MG63 (cell line): Measurements from ENCODE around the gene SLC7A11. TPM values are rescaled to one million over a fixed set of nuclear protein-coding genes. Genes with fewer than 3 reads are reported as not detected.

Experiments used
- DNase-seq: peaks from one replicate; pipeline ENCODE4 v3.0.0-alpha.2; 2020
- H3K27me3 ChIP-seq: fragments of 250-450 bp; sonication (Bioruptor Pico); 2 replicates; pipeline ENCODE4 v1.5.1; 2020; ENCODE audit warnings: mild to moderate bottlenecking, moderate library complexity
- H3K36me3 ChIP-seq: fragments of 250-450 bp; sonication (Bioruptor Pico); 2 replicates; pipeline ENCODE4 v1.5.1; 2020; ENCODE audit warnings: mild to moderate bottlenecking, moderate library complexity
- H3K4me3 ChIP-seq: fragments of 250-450 bp; sonication (Bioruptor Pico); 2 replicates; pipeline ENCODE4 v1.5.1; 2020; ENCODE audit warnings: mild to moderate bottlenecking, moderate library complexity
- H3K9me3 ChIP-seq: fragments of 250-450 bp; sonication (Bioruptor Pico); 2 replicates; pipeline ENCODE4 v1.5.1; 2020; ENCODE audit warnings: mild to moderate bottlenecking, moderate library complexity
- total RNA-seq: library from RNA; depleted of rRNA; stranded (reverse); fragments of >200 nt; shearing (Covaris generic); gene quantifications from 2 replicates; pipeline ENCODE4 v1.2.3, GENCODE V29; 2014; ENCODE audit warnings: low replicate concordance

Gene SLC7A11
- total RNA-seq, 1 experiment from 2014 or later, result 7.3 TPM

- no peaks in the 10 kb centered on the region for H3K27me3 ChIP-seq
- DNase-seq, result no peak
- H3K36me3 ChIP-seq, result peaks cover 2% of the 10 kb centered on the region
Observed at GRCh38 chr4:138193963-138194362, 48.2 kb downstream of the SLC7A11 start.

GRCh38 chr4:138192113-138192512, 50.0 kb downstream of the SLC7A11 start:
- peaks cover 2% of the 10 kb centered on the region for H3K36me3 ChIP-seq
- H3K4me3 ChIP-seq, result no peak overlapping the region
- no peaks in the 10 kb centered on the region for H3K27me3 ChIP-seq
- H3K9me3 ChIP-seq, result no peaks in the 10 kb centered on the region
- no peak for DNase-seq

More at GRCh38 chr4:138193963-138194362, 48.2 kb downstream of the SLC7A11 start:
- H3K9me3 ChIP-seq, result no peaks in the 10 kb centered on the region
- no peak overlapping the region for H3K4me3 ChIP-seq

GRCh38 chr4:138190452-138190858, 51.7 kb downstream of the SLC7A11 start:
- no peak for DNase-seq

GRCh38 chr4:138189206-138189605, 52.9 kb downstream of the SLC7A11 start:
- DNase-seq, result no peak
- Histone ChIP-seq H3K4me3 (no peak overlapping the region), H3K27me3 (no peaks in the 10 kb centered on the region), H3K9me3 (no peaks in the 10 kb centered on the region), H3K36me3 (peaks cover 2% of the 10 kb centered on the region)

More at GRCh38 chr4:138190452-138190858, 51.7 kb downstream of the SLC7A11 start:
- Histone ChIP-seq H3K4me3 (no peak overlapping the region), H3K36me3 (peaks cover 2% of the 10 kb centered on the region), H3K27me3 (no peaks in the 10 kb centered on the region), H3K9me3 (no peaks in the 10 kb centered on the region)

GRCh38 chr4:138188406-138189084, 53.6 kb downstream of the SLC7A11 start:
- no peaks in the 10 kb centered on the region for H3K9me3 ChIP-seq
- H3K27me3 ChIP-seq, result no peaks in the 10 kb centered on the region
- DNase-seq, result no peak
- H3K4me3 ChIP-seq, result no peak overlapping the region
- H3K36me3 ChIP-seq, result peaks cover 2% of the 10 kb centered on the region

GRCh38 chr4:138185859-138186645, 56.1 kb downstream of the SLC7A11 start:
- Histone ChIP-seq H3K9me3 (no peaks in the 10 kb centered on the region), H3K27me3 (no peaks in the 10 kb centered on the region), H3K4me3 (no peak overlapping the region), H3K36me3 (peaks cover 22% of the 10 kb centered on the region)
- DNase-seq, result no peak

GRCh38 chr4:138184886-138185285, 57.3 kb downstream of the SLC7A11 start:
- Histone ChIP-seq H3K36me3 (peaks cover 29% of the 10 kb centered on the region), H3K9me3 (no peaks in the 10 kb centered on the region), H3K4me3 (no peak overlapping the region), H3K27me3 (no peaks in the 10 kb centered on the region)
- no peak for DNase-seq

GRCh38 chr4:138182838-138183426, 59.2 kb downstream of the SLC7A11 start:
- H3K27me3 ChIP-seq, result no peaks in the 10 kb centered on the region
- H3K4me3 ChIP-seq, result no peak overlapping the region
- no peak for DNase-seq
- peaks cover 46% of the 10 kb centered on the region for H3K36me3 ChIP-seq
- no peaks in the 10 kb centered on the region for H3K9me3 ChIP-seq

GRCh38 chr4:138181287-138181686, 60.9 kb downstream of the SLC7A11 start:
- H3K9me3 ChIP-seq, result no peaks in the 10 kb centered on the region
- no peak for DNase-seq
- peaks cover 53% of the 10 kb centered on the region for H3K36me3 ChIP-seq
- H3K4me3 ChIP-seq, result no peak overlapping the region
- H3K27me3 ChIP-seq, result no peaks in the 10 kb centered on the region

- H3K4me3 ChIP-seq, result no peak overlapping the region
- DNase-seq, result no peak
- no peaks in the 10 kb centered on the region for H3K27me3 ChIP-seq
- no peaks in the 10 kb centered on the region for H3K9me3 ChIP-seq
- peaks cover 61% of the 10 kb centered on the region for H3K36me3 ChIP-seq
Observed at GRCh38 chr4:138178566-138178965, 63.6 kb downstream of the SLC7A11 start.

GRCh38 chr4:138177278-138177968, 64.7 kb downstream of the SLC7A11 start:
- Histone ChIP-seq H3K36me3 (peaks cover 53% of the 10 kb centered on the region), H3K4me3 (no peak overlapping the region), H3K27me3 (no peaks in the 10 kb centered on the region), H3K9me3 (no peaks in the 10 kb centered on the region)
- DNase-seq, result no peak

GRCh38 chr4:138174981-138175794, 67.0 kb downstream of the SLC7A11 start:
- Histone ChIP-seq H3K36me3 (peaks cover 45% of the 10 kb centered on the region), H3K4me3 (no peak overlapping the region), H3K27me3 (no peaks in the 10 kb centered on the region), H3K9me3 (no peaks in the 10 kb centered on the region)
- no peak for DNase-seq

GRCh38 chr4:138164208-138164607, 77.9 kb downstream of the SLC7A11 start:
- no peak for DNase-seq
- H3K36me3 ChIP-seq, result peaks cover 6% of the 10 kb centered on the region
- H3K9me3 ChIP-seq, result no peaks in the 10 kb centered on the region
- no peak overlapping the region for H3K4me3 ChIP-seq
- no peaks in the 10 kb centered on the region for H3K27me3 ChIP-seq

GRCh38 chr4:138163171-138163570, 79.0 kb downstream of the SLC7A11 start:
- H3K27me3 ChIP-seq, result no peaks in the 10 kb centered on the region
- peaks cover 4% of the 10 kb centered on the region for H3K36me3 ChIP-seq
- DNase-seq, result no peak
- no peak overlapping the region for H3K4me3 ChIP-seq
- no peaks in the 10 kb centered on the region for H3K9me3 ChIP-seq

- no peak for DNase-seq
- H3K9me3 ChIP-seq, result no peaks in the 10 kb centered on the region
Observed at GRCh38 chr4:138162259-138162658, 79.9 kb downstream of the SLC7A11 start.

GRCh38 chr4:138161351-138161750, 80.8 kb downstream of the SLC7A11 start:
- Histone ChIP-seq H3K36me3 (peaks cover 4% of the 10 kb centered on the region), H3K4me3 (no peak overlapping the region), H3K9me3 (no peaks in the 10 kb centered on the region), H3K27me3 (no peaks in the 10 kb centered on the region)
- DNase-seq, result no peak

More at GRCh38 chr4:138162259-138162658, 79.9 kb downstream of the SLC7A11 start:
- Histone ChIP-seq H3K27me3 (no peaks in the 10 kb centered on the region), H3K36me3 (peaks cover 4% of the 10 kb centered on the region), H3K4me3 (no peak overlapping the region)
